ENCODE data around the gene ZNF747.
A peak's percentile ranks its signal among the peaks of the same experiment; 100 is the strongest.
"Not testable (repeated sequence)": the region's sequence is repeated elsewhere in the genome, so short reads cannot be mapped to it uniquely, and the experiment has no call there.

The ZNF747 gene

GRCh38 chr16:30557957-30558788, 23.5 kb upstream of the ZNF747 start, which contains the start of gene ZNF764:
TSS of gene ZNF764 (minus strand) at chr16:30558374. CDS start at chr16:30558182, 192 bp downstream.
- peak; percentile 93 for DNase-seq (ENCODE audit: low read depth)

DNA sequence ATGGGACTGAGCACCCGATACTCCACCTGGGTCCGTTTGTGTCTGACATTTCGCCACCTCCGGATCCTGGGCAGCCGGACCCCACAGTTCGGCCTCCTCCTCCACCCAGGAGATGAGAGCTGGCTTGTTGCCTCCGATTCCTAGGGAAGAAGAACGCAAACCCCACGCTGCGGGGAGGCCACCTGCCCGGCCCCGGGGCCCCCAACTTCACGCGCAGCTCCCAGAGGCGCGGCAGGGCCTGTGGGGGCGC, 23.0 kb upstream of the ZNF747 start:
- no peak for DNase-seq (ENCODE audit: low read depth)

DNA sequence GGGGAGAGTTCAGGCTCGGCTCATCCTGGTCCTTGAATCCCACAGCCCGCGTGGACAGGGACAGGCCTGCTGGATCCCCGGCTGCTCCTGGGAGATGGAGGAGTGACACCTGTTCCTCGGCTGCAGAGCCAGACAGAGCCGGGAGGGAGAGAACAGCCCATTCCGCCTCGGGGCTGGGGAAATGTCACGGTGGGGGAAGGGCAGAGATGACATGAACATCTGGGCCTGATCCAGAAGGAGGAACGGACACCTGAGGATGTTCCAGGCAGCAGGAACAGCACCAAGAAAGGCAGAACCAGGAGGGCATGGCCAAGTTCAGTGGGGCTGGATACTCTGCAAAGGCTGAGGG, 21.4 kb upstream of the ZNF747 start:
- no peak for DNase-seq (ENCODE audit: low read depth)

GRCh38 chr16:30555315-30556124, 20.9 kb upstream of the ZNF747 start:
- no peak for DNase-seq (ENCODE audit: low read depth)

- DNase-seq (ENCODE audit: low read depth): no peak
Measured at GRCh38 chr16:30554557-30555314, 20.1 kb upstream of the ZNF747 start.

- DNase-seq (ENCODE audit: low read depth): no peak
Measured at GRCh38 chr16:30553393-30553899, 18.8 kb upstream of the ZNF747 start.

GRCh38 chr16:30552956-30553355, 18.3 kb upstream of the ZNF747 start:
- DNase-seq (ENCODE audit: low read depth): no peak

GRCh38 chr16:30551781-30552180, 17.1 kb upstream of the ZNF747 start:
- no peak for DNase-seq (ENCODE audit: low read depth)

DNA sequence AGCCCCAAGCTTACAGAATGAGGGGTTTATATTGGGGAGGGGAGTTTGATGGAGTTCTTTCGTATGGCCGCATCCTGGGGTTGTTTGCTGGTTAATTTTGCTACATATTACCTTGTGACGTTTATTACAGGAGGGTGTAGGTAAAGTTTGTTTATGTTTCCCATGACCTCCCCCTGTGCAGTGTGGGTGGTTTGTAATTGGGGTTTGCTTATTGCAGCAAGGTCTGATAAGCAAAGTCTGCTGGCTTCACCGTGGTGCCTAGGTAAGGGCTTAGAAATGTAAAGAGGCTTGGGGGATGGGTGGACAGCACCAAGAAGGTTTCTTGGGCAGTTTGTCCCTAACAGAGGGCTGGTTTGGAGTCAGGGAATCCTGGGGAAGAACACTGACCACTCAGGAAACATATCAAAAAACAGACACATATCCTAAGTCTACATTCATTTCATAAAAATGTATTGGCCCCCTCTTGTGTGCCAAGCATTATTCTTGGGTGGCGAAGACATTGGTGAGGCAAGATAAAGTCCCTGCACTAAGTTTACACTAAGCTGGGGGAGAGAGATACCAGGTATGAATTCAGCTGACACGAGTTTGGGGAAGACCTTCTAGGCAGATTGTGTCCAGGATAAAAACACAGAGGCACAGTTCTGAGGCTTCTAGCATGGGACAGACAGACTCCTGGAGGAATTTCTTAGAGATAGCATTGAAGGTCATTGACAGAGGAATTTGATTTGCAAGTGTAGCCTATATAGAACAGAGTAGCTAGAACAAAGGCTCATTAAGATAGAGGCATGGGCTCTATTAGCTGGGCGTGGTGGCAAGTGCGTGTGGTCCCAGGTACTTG, 14.0 kb upstream of the ZNF747 start:
- no peak for DNase-seq (ENCODE audit: low read depth)

- DNase-seq (ENCODE audit: low read depth): no peak
Measured at GRCh38 chr16:30546115-30546514, 11.5 kb upstream of the ZNF747 start.

DNA sequence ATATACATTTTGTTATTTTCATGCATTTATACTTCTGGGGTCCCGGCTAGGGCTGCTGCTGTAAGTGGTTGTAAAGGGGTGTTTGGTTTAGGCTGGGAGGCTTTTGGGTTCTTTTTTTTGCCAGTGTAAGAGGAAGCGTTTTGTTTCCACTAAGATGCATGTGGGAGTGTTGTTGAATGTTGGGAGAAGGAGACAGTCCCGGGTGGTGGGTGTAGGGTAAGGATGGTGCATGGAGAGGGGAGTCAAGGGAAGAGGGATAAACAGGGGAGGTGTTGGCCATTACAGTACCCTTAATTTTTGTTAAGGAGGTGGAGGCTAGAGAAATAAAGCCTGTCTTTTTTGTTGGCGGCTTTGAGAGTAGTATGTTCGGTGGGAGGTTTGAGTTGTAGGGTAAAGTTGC, 8.4 kb upstream of the ZNF747 start:
- no peak for DNase-seq (ENCODE audit: low read depth)

DNA sequence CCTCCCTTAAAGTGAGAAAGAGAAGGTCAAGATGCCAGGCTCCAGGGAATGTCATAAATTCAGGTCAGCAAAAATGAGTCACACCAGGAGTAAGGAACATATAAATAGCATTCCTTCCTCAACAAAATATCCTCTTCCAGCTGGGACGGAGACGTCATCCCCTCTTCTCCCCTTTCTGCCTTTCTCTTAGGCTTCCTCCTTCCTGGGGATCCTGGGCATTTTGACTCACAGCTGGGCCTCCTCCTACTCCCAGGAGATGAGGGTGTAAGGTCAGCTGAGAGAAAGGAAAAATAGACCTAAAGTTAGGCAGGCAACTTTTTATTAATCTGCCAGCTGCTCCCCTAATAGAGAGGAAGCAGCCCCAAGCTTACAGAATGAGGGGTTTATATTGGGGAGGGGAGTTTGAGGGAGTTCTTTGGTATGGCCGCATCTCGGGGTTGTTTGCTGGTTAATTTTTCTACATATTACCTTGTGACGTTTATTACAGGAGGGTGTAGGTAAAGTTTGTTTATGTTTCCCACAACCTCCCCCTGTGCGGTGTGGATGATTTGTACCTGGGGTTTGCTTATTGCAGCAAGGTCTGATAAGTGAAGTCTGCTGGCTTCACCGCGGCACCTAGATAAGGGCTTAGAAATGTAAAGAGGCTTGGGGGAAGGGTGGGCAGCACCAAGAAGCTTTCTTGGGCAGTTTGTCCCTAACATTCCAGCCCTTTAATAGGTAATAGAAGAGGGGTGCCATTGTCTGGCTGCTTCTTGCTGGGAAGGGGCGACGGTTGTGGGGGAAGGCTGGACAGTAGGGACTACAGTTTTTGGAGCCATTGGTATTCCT, 7.1 kb upstream of the ZNF747 start:
- no peak for DNase-seq (ENCODE audit: low read depth)

DNA sequence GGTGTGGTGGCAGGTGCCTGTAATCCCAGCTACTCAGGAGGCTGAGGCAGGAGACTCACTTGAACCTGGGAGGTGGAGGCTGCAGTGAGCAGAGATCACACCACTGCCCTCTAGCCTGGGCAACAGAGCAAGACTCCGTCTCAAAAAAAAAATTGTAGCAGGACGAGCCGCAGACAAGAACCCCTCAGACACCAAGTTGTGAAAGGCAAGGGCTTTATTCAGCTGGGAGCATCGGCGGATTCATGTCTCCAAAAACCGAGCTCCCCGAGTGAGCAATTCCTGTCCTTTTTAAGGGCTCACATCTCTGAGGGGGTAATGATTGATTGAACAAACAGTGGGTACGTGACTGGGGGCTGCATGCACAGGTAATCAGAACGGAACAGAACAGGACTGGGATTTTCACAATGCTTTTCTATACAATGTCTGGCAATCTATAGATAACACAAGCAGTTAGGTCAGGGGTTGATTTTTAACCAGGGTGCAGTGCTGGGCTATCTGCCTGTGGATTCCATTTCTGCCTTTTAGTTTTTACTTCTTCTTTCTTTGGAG, 6.3 kb upstream of the ZNF747 start:
- not testable (repeated sequence) for DNase-seq (ENCODE audit: low read depth)

DNA sequence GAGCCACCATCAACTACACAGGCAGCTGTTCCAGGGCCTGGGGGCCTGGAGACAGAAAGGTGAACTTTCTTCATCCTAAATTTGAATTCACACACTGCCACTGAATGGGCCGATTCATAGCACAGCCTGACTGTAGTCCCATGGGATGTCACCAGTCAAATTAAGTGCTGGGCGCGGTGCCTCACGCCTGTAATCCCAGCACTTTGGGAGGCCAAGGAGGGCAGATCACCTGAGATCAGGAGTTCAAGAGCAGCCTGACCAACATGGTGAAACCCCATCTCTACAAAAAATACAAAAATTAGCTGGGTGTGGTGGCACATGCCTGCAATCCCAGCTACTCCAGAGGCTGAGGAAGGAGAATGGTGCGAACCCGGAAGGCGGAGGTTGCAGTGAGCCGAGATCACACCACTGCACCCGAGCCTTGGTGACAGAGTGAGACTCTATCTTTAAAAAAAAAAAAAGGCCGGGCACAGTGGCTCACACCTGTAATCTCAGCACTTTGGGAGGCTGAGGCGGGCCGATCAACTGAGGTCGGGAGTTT, 5.4 kb upstream of the ZNF747 start:
- not testable (repeated sequence) for DNase-seq (ENCODE audit: low read depth)

- DNase-seq (ENCODE audit: low read depth): no peak
Measured at GRCh38 chr16:30539000-30539964, 4.6 kb upstream of the ZNF747 start.

DNA sequence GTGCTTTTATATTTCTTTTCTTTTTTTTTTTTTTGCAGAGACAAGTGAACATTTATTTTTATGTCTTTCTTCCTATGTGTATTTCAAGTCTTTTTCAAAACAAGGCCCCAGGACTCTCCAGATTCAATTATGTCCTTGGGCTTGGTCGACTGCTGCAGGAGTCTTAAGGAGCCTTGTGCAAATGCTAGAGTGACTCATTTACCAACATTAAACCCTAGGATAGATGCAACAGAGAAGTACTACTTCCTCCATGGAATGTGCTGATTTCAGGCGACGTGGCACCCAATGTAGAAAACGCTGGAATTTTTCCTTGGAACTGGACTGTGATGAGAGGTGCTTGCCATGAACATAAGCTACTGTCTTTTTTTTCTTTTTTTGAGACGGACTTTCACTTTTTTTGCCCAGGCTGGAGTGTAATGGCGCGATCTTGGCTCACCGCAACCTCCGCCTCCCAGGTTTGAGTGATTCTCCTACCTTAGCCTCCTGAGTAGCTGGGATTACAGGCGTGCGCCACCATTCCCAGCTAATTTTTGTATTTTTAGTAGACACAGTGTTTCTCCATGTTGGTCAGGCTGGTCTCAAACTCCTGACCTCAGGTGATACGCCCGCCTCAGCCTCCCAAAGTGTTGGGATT, 1.9 kb upstream of the ZNF747 start:
- DNase-seq (ENCODE audit: low read depth): not testable (repeated sequence)

- no peak for DNase-seq (ENCODE audit: low read depth)
Measured at GRCh38 chr16:30535777-30536190, 1.1 kb upstream of the ZNF747 start.

DNA sequence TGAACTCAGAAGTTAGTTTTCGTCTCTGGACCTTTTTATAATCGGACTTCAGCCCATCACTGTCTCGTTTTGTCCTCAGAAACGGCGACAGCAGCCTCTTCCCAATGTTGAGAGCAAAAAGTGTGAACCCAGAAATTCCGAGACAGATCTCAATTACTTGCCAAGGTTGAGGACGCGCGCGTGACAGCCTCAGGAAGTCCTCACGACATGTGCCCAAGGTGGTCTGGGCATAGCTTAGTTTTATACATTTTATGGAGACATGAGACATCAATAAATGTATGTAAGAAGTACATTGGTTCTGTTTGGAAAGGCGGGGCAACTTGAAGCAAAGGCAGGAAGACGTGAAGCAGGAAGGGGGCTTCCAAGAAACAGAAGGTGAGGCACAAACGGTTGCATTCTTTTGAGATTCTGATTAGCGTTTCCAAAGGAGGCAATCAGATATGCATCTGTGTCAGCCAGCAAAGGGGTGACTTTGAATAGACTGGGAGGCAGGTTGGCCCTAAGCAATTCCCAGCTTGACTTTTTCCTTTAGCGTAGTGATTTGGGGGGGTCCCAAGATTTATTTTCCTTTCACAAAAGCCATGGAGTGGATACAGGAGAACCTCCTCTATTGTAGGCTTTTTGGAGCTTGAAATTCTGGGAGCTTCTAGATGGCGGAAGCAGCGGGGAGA, 583 bp upstream of the ZNF747 start:
- no peak for DNase-seq (ENCODE audit: low read depth)
